Thyroid gland (tissue), 4 donors: ENCODE data around the gene CLSTN2.

ENCODE experiments used
- POLR2A ChIP-seq, 2 donors: fragments of 450-650 bp; IDR thresholded peaks; one replicate each; pipeline ENCODE4 v1.6.1; 2017; ENCODE audit warnings: antibody characterized with exemption in 2 of 2, mild to moderate bottlenecking in 2 of 2, moderate library complexity in 1 of 2
- TF ChIP-seq, protein P1 (sequence below), 6 experiments: fragments of 200-600 bp in 3 of 6; fragments of 450-650 bp in 3 of 6; sonication (generic) in 3 of 6; IDR thresholded peaks; one replicate each; pipeline ENCODE4 v1.5.1; 2016 to 2019; ENCODE audit warnings: antibody characterized with exemption in 6 of 6, mild to moderate bottlenecking in 2 of 6, inconsistent platforms in 1 of 6, moderate library complexity in 1 of 6

DNA sequence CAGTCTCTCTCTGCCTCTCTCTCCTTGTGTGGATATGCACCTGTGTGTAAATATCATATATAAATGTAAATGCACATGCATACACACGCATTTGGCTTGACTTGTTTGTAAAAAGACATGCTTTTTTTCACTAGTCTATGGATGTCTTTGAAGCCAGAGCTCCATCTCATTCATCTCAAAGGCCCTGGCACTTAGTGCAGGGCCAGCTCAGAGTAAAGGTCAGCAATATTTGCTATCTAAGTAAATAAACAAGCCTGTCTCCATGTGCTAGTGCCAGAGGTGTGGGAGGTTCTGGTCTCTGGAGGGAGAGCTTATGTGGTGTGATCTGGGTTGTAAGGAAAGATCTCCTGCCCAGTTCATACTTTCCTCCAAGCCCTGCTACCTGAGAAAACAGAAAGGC, 5.6 kb downstream of the CLSTN2 start:
- TF ChIP-seq, protein P1, sequence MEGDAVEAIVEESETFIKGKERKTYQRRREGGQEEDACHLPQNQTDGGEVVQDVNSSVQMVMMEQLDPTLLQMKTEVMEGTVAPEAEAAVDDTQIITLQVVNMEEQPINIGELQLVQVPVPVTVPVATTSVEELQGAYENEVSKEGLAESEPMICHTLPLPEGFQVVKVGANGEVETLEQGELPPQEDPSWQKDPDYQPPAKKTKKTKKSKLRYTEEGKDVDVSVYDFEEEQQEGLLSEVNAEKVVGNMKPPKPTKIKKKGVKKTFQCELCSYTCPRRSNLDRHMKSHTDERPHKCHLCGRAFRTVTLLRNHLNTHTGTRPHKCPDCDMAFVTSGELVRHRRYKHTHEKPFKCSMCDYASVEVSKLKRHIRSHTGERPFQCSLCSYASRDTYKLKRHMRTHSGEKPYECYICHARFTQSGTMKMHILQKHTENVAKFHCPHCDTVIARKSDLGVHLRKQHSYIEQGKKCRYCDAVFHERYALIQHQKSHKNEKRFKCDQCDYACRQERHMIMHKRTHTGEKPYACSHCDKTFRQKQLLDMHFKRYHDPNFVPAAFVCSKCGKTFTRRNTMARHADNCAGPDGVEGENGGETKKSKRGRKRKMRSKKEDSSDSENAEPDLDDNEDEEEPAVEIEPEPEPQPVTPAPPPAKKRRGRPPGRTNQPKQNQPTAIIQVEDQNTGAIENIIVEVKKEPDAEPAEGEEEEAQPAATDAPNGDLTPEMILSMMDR (IDR thresholded peaks at IDR 0.05): no peak
- TF ChIP-seq POLR2A (IDR thresholded peaks at IDR 0.05): no peak
